Measurements from ENCODE around the gene FAM170B. TPM values are rescaled to one million over a fixed set of nuclear protein-coding genes. Genes with fewer than 3 reads are reported as not detected.

FAM170B gene
- total RNA-seq, 1 experiment from 2014 or later: not detected

GRCh38 chr10:49096890-49097445, 36.9 kb downstream of the FAM170B start (continued):
- TF ChIP-seq, protein P1, sequence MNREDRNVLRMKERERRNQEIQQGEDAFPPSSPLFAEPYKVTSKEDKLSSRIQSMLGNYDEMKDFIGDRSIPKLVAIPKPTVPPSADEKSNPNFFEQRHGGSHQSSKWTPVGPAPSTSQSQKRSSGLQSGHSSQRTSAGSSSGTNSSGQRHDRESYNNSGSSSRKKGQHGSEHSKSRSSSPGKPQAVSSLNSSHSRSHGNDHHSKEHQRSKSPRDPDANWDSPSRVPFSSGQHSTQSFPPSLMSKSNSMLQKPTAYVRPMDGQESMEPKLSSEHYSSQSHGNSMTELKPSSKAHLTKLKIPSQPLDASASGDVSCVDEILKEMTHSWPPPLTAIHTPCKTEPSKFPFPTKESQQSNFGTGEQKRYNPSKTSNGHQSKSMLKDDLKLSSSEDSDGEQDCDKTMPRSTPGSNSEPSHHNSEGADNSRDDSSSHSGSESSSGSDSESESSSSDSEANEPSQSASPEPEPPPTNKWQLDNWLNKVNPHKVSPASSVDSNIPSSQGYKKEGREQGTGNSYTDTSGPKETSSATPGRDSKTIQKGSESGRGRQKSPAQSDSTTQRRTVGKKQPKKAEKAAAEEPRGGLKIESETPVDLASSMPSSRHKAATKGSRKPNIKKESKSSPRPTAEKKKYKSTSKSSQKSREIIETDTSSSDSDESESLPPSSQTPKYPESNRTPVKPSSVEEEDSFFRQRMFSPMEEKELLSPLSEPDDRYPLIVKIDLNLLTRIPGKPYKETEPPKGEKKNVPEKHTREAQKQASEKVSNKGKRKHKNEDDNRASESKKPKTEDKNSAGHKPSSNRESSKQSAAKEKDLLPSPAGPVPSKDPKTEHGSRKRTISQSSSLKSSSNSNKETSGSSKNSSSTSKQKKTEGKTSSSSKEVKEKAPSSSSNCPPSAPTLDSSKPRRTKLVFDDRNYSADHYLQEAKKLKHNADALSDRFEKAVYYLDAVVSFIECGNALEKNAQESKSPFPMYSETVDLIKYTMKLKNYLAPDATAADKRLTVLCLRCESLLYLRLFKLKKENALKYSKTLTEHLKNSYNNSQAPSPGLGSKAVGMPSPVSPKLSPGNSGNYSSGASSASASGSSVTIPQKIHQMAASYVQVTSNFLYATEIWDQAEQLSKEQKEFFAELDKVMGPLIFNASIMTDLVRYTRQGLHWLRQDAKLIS (CRISPR knock-in tag; IDR thresholded peaks at IDR 0.05; ENCODE audit: borderline replicate concordance): no peak
- TF ChIP-seq RELA (CRISPR knock-in tag; IDR thresholded peaks at IDR 0.05; ENCODE audit: borderline replicate concordance) (no peak), ZBTB43 (CRISPR knock-in tag; IDR thresholded peaks at IDR 0.05) (no peak), ZNF423 (CRISPR knock-in tag; IDR thresholded peaks at IDR 0.05) (no peak), NR3C1 (CRISPR knock-in tag; conservative IDR thresholded peaks at IDR 0.05; ENCODE audit: low read depth) (no peak), FOXP1 (CRISPR knock-in tag; IDR thresholded peaks at IDR 0.05; ENCODE audit: borderline replicate concordance) (no peak), CBFB (CRISPR knock-in tag; IDR thresholded peaks at IDR 0.05; ENCODE audit: low read depth) (no peak), SOX15 (CRISPR knock-in tag; IDR thresholded peaks at IDR 0.05) (no peak)

GRCh38 chr10:49094646-49095045, 39.2 kb downstream of the FAM170B start:
- H3K4me1 Mint-ChIP-seq: peaks cover 3% of the 10 kb centered on the region; the same call in 1 of the 2 replicates

GRCh38 chr10:49093922-49094321, 39.9 kb downstream of the FAM170B start:
- Mint-ChIP-seq H3K27ac (no peak overlapping the region), H3K4me3 (no peak overlapping the region), H3K9me3 (no peaks in the 10 kb centered on the region), H3K27me3 (ENCODE audit: low read depth) (no peaks in the 10 kb centered on the region), H3K4me1 (peaks cover 8% of the 10 kb centered on the region), H3K36me3 (no peaks in the 10 kb centered on the region)
- ChIA-PET CTCF (interaction anchor here (0.6 kb wide), 1 partner anchor 748 kb away, joined by 4 read pairs; no protein-coding TSS in a partner anchor), POLR2A (no interaction called here)
- no peak for DNase-seq (ENCODE audit: low spot score)
- ATAC-seq: no peak
- TF ChIP-seq, protein P2, sequence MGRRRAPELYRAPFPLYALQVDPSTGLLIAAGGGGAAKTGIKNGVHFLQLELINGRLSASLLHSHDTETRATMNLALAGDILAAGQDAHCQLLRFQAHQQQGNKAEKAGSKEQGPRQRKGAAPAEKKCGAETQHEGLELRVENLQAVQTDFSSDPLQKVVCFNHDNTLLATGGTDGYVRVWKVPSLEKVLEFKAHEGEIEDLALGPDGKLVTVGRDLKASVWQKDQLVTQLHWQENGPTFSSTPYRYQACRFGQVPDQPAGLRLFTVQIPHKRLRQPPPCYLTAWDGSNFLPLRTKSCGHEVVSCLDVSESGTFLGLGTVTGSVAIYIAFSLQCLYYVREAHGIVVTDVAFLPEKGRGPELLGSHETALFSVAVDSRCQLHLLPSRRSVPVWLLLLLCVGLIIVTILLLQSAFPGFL (CRISPR knock-in tag; IDR thresholded peaks at IDR 0.05; ENCODE audit: borderline replicate concordance): no peak
- no peak for TF ChIP-seq CDX4 (CRISPR knock-in tag; IDR thresholded peaks at IDR 0.05; ENCODE audit: borderline replicate concordance)

More at GRCh38 chr10:49094646-49095045, 39.2 kb downstream of the FAM170B start:
- POLR2A ChIA-PET: no interaction called here
- DNase-seq (ENCODE audit: low spot score) (no peak), ATAC-seq (no peak)
- CTCF ChIA-PET: no interaction called here
- no peak for TF ChIP-seq CREB1 (CRISPR knock-in tag; IDR thresholded peaks at IDR 0.05)
- TF ChIP-seq, protein P3, sequence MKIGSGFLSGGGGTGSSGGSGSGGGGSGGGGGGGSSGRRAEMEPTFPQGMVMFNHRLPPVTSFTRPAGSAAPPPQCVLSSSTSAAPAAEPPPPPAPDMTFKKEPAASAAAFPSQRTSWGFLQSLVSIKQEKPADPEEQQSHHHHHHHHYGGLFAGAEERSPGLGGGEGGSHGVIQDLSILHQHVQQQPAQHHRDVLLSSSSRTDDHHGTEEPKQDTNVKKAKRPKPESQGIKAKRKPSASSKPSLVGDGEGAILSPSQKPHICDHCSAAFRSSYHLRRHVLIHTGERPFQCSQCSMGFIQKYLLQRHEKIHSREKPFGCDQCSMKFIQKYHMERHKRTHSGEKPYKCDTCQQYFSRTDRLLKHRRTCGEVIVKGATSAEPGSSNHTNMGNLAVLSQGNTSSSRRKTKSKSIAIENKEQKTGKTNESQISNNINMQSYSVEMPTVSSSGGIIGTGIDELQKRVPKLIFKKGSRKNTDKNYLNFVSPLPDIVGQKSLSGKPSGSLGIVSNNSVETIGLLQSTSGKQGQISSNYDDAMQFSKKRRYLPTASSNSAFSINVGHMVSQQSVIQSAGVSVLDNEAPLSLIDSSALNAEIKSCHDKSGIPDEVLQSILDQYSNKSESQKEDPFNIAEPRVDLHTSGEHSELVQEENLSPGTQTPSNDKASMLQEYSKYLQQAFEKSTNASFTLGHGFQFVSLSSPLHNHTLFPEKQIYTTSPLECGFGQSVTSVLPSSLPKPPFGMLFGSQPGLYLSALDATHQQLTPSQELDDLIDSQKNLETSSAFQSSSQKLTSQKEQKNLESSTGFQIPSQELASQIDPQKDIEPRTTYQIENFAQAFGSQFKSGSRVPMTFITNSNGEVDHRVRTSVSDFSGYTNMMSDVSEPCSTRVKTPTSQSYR (CRISPR knock-in tag; IDR thresholded peaks at IDR 0.05): no peak
- H3K4me3 Mint-ChIP-seq: no peak overlapping the region
- H3K9me3 Mint-ChIP-seq: no peaks in the 10 kb centered on the region
- no peak overlapping the region for H3K27ac Mint-ChIP-seq
- no peaks in the 10 kb centered on the region for H3K27me3 Mint-ChIP-seq (ENCODE audit: low read depth)
- H3K36me3 Mint-ChIP-seq: no peaks in the 10 kb centered on the region
